Dedifferentiated amniotic fluid mesenchymal stem cell (primary cell): ENCODE data around the gene TSHZ2.
"Not testable (repeated sequence)": the region's sequence is repeated elsewhere in the genome, so short reads cannot be mapped to it uniquely, and the experiment has no call there.

Experiments
- DNase-seq: peaks from one replicate; pipeline ENCODE4 v3.0.0-alpha.2; 2016; ENCODE audit errors: extremely low spot score

TSHZ2 gene

GRCh38 chr20:53316206-53316937 lies 344.2 kb downstream of the TSHZ2 start:
- no peak for DNase-seq

- DNase-seq, result no peak
Observed at GRCh38 chr20:53319200-53319599, 347.0 kb downstream of the TSHZ2 start.

- no peak for DNase-seq
Observed at GRCh38 chr20:53319716-53320115, 347.6 kb downstream of the TSHZ2 start.

GRCh38 chr20:53320701-53321100 lies 348.5 kb downstream of the TSHZ2 start:
- DNase-seq, result no peak

- DNase-seq, result no peak
Observed at GRCh38 chr20:53321596-53321995, 349.4 kb downstream of the TSHZ2 start.

- no peak for DNase-seq
Observed at GRCh38 chr20:53322651-53323050, 350.5 kb downstream of the TSHZ2 start.

- not testable (repeated sequence) for DNase-seq
Observed at GRCh38 chr20:53323460-53323859, 351.3 kb downstream of the TSHZ2 start.

GRCh38 chr20:53324816-53325215 lies 352.7 kb downstream of the TSHZ2 start:
- no peak for DNase-seq

- DNase-seq, result no peak
Observed at GRCh38 chr20:53328961-53329360, 356.8 kb downstream of the TSHZ2 start.

GRCh38 chr20:53329781-53330180 lies 357.6 kb downstream of the TSHZ2 start:
- no peak for DNase-seq

GRCh38 chr20:53330601-53331140 lies 358.5 kb downstream of the TSHZ2 start:
- no peak for DNase-seq

- DNase-seq, result no peak
Observed at GRCh38 chr20:53331151-53331973, 359.2 kb downstream of the TSHZ2 start.

GRCh38 chr20:53332022-53332837 lies 360.1 kb downstream of the TSHZ2 start:
- DNase-seq, result no peak

- DNase-seq, result no peak
Observed at GRCh38 chr20:53334861-53335260, 362.7 kb downstream of the TSHZ2 start.

- DNase-seq, result no peak
Observed at GRCh38 chr20:53335555-53335954, 363.4 kb downstream of the TSHZ2 start.

- no peak for DNase-seq
Observed at GRCh38 chr20:53336892-53337291, 364.7 kb downstream of the TSHZ2 start.

- no peak for DNase-seq
Observed at GRCh38 chr20:53337390-53338101, 365.4 kb downstream of the TSHZ2 start.

GRCh38 chr20:53338716-53339115 lies 366.6 kb downstream of the TSHZ2 start:
- no peak for DNase-seq

- no peak for DNase-seq
Observed at GRCh38 chr20:53342429-53342828, 370.3 kb downstream of the TSHZ2 start.

GRCh38 chr20:53343448-53343847 lies 371.3 kb downstream of the TSHZ2 start:
- no peak for DNase-seq

GRCh38 chr20:53344891-53345290 lies 372.7 kb downstream of the TSHZ2 start:
- DNase-seq, result no peak
